Fibroblast of upper back skin (primary cell): Measurements from ENCODE around the gene BCL7B.
A peak's percentile ranks its signal among the peaks of the same experiment; 100 is the strongest.
"Not testable (repeated sequence)": the region's sequence is repeated elsewhere in the genome, so short reads cannot be mapped to it uniquely, and the experiment has no call there.

Source experiments
- DNase-seq: peaks from one replicate; pipeline ENCODE4 v3.0.0-alpha.2; 2013

BCL7B gene

DNA sequence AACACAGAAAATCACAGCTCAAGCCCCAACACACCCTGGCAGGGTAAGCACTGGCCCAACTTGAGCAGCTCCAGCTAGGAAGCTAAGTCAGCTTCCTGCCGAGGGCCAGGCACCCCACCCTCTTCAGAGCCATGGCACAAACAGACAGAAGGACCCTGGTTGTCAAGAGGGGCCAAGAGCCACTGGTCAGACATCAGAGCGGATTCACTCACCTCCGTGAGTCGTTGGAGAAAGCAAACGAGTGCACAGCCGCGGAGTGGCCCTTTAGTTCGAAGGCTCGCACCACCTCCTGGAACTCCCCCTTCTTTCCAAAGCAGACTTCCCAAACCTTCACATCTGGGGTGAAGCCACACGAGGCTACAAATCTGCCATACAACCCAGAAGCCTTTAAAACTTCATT lies 13.5 kb upstream of the BCL7B start:
- DNase-seq, result no peak

GRCh38 chr7:73570521-73570920 lies 13.0 kb upstream of the BCL7B start:
- DNase-seq, result no peak

- DNase-seq, result no peak
Measured at GRCh38 chr7:73569042-73569608, 11.6 kb upstream of the BCL7B start.

DNA sequence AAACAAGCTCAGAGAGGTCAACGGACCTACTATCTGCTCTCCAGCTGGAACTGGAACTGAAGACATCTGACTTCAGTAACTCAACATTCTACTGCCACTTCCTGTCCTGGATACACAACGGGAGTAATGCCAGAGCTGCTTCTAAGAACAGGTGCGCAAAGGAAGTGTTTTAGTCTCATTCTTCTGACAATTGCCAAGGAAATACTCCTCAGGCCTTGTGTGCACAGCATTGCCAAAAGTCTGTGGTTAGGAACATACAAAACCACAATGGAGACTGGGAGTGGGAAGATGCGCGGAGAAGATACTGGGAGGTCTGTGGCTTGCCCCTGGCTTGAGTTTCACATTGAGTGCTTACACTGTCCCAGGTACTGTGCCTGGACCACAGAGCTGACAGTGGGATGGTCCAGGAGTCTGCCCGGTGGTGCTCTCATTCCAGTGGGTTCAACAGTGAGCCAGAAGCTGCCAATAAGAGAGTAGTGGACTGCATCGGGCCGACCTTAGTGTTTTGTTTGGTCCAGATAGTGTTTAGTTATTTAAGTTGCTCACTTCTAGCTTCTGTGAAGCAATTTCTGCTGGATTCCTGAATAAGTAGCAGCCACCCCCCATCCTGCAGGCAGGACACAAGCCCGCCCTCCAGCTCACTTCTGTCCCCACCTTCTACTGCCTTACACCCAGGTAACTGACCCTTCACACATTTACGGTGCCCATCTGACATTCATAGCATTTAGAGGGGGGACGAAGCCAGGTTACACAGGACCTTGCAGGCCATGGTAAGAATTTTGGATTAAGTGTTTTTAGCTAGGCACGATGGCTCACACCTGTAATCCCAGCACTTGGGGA lies 10.6 kb upstream of the BCL7B start:
- DNase-seq, result peak; percentile 53

DNA sequence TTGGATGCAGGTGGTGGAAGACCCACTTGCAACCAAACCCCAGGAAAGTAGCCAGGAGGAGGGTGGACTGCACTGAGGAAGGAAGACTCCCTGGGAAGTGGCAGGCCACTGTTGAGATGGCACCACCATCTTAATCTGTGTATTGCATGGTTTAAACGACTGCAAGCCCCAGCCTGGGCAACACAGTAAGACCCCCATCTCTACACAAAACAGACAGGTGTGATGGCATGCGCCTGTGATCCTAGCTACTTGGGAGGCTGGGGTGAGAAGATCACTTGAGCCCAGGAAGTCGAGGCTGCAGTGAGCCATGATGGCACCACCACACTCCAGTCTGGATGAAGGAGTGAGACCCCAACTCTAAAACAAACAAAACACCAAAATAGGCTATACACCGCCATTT lies 9.7 kb upstream of the BCL7B start:
- no peak for DNase-seq

DNA sequence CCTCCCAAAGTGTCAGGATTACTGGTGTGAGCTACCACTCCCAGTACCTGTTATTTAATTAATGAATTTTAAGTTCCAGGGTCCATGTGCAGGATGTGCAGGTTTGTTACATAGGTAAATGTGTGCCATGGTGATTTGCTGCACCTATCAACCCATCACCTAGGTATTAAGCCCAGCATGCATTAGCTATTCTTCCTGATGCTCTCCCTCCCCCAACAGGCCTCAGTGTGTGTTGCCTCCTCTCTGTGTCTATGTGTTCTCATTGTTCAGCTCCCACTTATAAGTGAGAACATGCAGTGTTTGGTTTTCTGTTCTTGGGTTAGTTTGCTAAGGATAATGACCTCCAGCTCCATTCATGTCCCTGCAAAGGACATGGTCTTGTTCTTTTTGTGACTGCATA lies 8.9 kb upstream of the BCL7B start:
- DNase-seq, result not testable (repeated sequence)

DNA sequence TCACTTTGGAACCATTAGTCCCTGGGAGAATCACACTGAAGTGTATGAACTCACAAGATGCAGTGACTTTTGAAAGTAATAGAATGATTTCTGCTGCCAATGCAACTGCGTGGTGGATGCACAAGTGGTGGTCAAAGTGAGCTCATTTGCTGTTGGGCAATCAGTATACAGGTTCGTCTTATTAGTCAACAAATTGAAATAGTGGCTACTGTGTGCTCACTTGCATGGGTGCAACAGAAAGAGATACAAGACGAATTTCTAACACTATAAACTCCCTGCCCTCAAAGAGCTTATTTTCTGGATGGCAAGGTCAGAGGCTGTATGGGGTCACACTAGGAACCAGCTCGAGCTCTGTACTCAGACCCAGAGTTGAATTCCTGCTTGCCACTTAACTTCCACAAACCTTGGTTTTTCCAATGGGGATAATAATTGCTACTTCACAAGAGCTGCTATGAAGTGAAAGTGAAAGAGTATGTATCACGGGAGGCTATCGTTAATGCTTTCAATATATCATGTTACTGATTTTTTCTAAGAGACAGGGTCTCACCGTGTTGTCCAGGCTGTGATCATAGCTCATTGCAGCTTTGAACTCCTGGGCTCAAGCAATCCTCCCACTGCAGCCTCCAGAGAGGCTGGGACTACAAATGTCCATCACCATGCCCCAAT lies 8.3 kb upstream of the BCL7B start:
- DNase-seq, result no peak

DNA sequence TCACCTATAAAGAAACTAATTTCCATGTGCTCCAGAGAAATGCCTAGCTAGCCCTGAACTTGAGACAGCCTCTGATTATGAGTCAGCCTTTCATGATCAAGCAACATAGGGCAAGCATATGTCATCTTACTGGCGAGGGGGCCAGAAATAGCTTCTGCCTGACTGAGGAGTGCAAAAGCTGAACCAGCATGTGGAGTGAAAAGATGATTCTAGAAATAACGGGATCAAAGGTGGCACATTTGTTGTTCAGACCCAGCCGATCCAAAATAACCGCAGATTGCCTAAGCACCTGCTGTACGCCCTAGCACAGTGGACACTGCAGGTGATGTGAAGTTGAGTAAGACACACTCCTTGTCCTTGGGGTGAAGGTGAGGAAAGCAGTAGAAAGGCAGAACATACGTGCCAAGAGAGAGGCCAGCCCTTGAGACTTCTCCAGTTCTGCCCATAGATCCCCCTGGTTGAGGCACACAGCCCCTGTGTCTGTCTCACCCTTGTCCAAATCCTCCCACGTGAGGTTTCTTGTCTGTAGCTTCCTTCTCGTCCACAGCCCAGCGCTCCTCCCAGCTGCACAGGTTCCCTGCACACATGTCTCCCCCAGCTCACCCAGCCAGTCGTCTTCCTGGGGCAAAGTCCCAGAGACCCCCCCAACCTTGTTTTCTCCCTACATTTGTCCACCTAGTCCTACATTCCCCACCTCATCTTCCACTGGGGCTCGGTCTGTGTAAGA lies 2.8 kb upstream of the BCL7B start:
- peak; percentile 85 for DNase-seq

- peak; percentile 87 for DNase-seq
Measured at GRCh38 chr7:73557108-73557396, 438 bp downstream of the BCL7B start.

- DNase-seq, result no peak
Measured at GRCh38 chr7:73556208-73557107, 1.0 kb downstream of the BCL7B start.

DNA sequence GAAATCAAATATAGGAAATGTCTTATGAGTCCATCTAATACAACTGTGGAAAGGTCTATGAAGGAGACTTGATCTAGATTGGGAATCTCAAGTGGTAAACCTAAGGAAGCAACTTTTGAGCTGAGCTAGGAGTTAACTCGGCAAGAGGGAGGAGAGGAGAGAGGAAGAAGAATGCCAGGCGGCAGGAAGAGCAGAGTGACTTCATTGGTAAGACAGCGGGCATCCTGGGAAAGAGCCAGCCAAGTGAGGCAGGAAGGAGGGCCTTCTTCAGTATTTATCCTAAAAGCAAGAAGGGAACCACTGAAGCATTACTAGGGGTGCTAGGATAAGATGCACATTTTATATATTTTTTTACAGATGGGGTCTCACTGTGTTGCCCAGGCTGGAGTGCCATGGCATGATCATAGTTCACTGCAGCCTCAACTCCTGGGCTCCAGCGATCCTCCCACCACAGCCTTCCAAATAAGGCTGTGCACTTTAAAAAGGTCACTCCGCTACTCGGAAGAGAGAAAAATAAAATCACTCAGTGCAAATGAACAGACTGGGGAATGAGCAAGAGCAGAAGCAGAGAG lies 2.0 kb downstream of the BCL7B start:
- DNase-seq, result no peak

DNA sequence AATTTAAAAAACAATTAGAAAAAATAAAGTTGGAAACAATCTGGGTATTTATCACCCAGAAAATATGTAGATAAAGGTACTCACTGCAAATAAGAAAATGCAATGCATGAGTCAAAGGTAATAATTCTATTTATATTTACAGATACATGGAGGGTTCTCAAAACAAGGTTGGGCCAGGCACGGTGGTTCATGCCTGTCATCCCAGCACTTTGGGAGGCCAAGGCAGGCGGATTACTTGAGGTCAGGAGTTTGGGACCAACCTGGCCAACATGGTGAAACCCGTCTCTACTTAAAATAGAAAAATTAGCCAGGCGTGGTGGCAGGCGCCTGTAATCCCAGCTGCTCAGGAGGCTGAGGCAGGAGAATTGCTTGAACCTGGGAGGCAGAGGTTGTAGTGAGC lies 7.4 kb downstream of the BCL7B start:
- not testable (repeated sequence) for DNase-seq

DNA sequence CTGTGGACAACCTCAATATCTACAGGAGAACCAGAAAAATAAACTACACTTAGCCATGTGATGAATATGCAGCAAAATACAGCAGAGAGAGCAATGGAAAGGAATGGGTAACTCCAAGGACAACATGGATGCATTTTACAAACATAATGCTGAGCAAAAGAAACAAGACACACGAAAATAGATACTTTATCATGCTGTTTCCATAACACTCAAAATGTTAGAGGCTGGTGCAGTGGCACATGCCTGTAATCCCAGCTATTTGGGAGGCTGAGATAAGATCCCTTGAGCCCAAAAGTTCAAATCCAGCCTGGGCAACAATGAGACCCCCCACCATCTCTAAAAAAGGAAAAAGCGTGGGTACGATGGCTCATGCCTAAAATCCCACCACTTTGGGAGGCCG lies 8.3 kb downstream of the BCL7B start:
- no peak for DNase-seq

DNA sequence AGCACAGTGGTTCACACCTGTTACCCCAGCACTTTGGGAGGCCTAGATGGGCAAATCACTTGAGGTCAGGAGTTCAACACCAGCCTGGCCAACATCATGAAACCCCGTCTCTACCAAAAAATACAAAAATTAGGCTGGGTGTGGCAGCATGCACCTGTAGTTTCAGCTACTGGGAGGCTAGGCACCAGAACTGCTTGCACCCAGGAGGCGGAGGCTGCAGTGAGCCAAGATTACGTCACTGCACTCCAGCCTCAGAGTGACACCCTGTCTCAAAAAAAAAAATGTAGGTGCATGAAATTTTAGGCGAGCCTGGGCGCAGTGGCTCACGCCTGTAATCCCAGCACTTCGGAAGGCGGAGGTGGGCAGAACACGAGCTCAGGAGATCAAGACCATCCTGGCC lies 9.6 kb downstream of the BCL7B start:
- no peak for DNase-seq

DNA sequence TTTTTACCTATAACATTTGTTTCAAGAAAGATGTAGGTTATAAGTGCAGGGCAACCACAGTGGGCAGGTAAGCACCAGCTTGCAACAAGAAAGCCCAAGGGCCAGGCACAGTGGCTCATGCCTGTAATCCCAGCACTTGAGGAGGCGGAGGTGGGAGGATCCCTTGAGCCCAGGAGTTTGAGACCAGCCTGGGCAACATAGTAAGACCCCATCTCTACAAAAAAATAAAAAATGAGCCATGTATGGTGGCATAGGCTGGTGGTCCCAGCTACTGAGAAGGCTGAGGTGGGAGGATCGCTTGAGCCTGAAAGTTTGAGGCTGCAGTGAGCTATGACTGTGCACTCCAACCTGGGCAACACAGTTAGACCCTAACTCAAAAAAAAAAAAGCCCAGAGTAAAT lies 12.8 kb downstream of the BCL7B start:
- DNase-seq, result no peak

GRCh38 chr7:73541722-73542121 lies 15.8 kb downstream of the BCL7B start:
- DNase-seq, result no peak

DNA sequence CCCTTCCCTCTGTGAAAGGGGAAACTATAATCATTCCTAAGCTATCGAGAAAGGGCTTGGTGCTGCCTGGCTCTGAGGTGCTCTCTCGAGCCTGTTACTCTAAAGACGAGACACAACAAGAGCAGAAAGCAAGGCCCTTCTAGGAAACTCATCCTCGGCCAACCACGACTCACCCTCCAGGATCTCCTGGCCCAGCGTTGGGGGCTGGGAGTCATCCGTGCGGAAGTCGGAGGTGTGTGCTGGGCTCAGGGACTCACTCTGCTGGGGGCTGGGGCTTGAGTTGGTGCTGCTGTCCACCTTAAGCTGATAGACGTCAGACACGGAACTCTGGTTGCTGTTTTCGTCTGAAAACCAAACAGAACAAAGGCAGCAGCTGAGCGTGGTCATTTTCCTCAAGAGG lies 17.8 kb downstream of the BCL7B start:
- DNase-seq, result no peak

DNA sequence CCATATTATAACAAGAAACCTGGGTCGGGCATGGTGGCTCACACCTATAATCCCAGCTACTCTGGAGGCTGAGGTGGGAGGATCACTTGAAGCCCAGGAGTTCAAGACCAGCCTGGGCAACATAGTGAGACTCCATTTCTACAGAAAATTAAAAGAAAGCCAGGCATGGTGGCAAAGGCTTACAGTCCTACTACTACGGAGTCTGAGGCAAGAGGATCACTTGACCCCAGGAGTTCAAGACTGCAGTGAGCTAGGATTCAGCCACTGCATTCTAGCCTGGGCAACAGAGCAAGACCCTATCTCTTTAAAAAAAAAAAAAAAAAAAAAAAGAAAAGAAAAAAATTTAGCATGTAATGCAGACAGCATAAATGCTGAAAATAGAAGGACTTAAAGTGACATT lies 19.0 kb downstream of the BCL7B start:
- DNase-seq, result not testable (repeated sequence)

GRCh38 chr7:73537051-73537450 lies 20.4 kb downstream of the BCL7B start:
- no peak for DNase-seq

DNA sequence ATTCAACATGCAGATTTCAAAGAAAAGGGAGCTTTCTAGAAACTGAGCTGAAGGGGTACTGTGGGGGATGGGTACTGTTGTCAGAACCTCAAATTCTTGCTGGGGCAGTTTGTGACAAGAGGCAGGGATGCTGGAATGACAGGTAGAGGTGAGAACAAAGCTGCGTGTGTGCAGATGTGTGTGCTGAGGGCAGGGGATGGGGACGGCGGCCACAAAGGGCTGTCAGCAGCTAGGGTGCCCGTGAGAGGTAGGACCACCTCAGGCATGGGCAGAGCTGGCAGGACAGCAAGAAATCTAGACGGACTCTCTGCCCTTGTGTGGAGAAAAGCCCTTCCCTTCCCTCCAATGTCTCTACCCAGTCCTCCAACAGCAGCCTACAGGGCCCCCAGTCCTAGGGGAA lies 21.0 kb downstream of the BCL7B start:
- DNase-seq, result no peak

- not testable (repeated sequence) for DNase-seq
Measured at GRCh38 chr7:73535918-73536317, 21.6 kb downstream of the BCL7B start.

DNA sequence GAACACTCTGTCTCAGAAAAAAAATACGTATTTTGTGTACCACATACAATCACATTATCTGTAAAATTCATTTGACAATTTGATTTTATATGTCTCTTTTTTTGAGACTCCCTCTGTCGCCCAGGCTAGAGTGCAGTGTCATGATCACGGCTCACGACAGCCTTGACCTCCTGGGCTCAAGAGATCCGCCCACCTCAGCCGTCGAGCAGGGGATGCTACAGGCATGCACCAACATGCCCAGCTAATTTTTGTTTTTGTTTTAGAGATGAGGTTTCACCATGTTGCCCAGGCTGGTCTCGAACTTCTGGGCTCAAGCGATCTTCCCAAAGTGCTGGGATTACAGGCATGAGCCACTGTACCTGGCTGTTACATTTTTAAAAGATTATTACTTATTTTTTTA lies 23.7 kb downstream of the BCL7B start:
- no peak for DNase-seq
